Fibroblast of lung (primary cell): ENCODE measurements around the gene ST6GAL2. TPM values are rescaled to one million over a fixed set of nuclear protein-coding genes. Genes with fewer than 3 reads are reported as not detected.

ENCODE experiments used
- DNase-seq, 2 donors: peaks; one replicate each; pipeline versions ENCODE4 v3.0.0 to v3.0.0-alpha.2; 2010; ENCODE audit warnings: low read depth in 2 of 2
- H2AFZ ChIP-seq: 2 replicates; pipeline ENCODE4 v1.5.1; 2012; ENCODE audit warnings: low read length, control low read depth, inconsistent platforms
- H3K27ac ChIP-seq: 2 replicates; pipeline ENCODE4 v1.5.1; 2011; ENCODE audit warnings: low read length, control low read depth; ENCODE audit not compliant: insufficient read depth
- H3K27me3 ChIP-seq: 2 replicates; pipeline ENCODE4 v1.5.1; 2011; ENCODE audit warnings: mild to moderate bottlenecking, low read length; ENCODE audit not compliant: control insufficient read depth, insufficient read depth
- H3K36me3 ChIP-seq: 2 replicates; pipeline ENCODE4 v1.5.1; 2011; ENCODE audit warnings: low read length; ENCODE audit not compliant: control insufficient read depth, insufficient read depth
- H3K4me1 ChIP-seq: 2 replicates; pipeline ENCODE4 v1.5.1; 2011; ENCODE audit warnings: low read length; ENCODE audit not compliant: control insufficient read depth, insufficient read depth; ENCODE audit errors: extremely low read depth
- H3K4me2 ChIP-seq: 2 replicates; pipeline ENCODE4 v1.5.1; 2011; ENCODE audit warnings: low read length, control low read depth; ENCODE audit not compliant: insufficient read depth; ENCODE audit errors: extremely low read depth
- H3K4me3 ChIP-seq, 4 experiments: fragments of 200-600 bp in 1 of 4; sonication (generic) in 1 of 4; replicated peaks in 1 of 4; 2 replicates each; pipeline ENCODE4 v1.5.1; 2011 to 2016; ENCODE audit warnings: low read length in 4 of 4, low read depth in 3 of 4, mild to moderate bottlenecking in 3 of 4, control low read depth in 2 of 4, inconsistent platforms in 1 of 4, mixed read lengths in 1 of 4; ENCODE audit not compliant: insufficient read depth in 1 of 4; ENCODE audit errors: control extremely low read depth in 1 of 4
- H3K79me2 ChIP-seq: 2 replicates; pipeline ENCODE4 v1.5.1; 2012; ENCODE audit warnings: mild to moderate bottlenecking, low read length, inconsistent platforms; ENCODE audit not compliant: control insufficient read depth, insufficient read depth
- H3K9ac ChIP-seq: 2 replicates; pipeline ENCODE4 v1.5.1; 2011; ENCODE audit warnings: mild to moderate bottlenecking, low read length, control low read depth; ENCODE audit not compliant: insufficient read depth
- H3K9me3 ChIP-seq: 2 replicates; pipeline ENCODE4 v1.5.1; 2012; ENCODE audit warnings: low read depth, low read length; ENCODE audit not compliant: control insufficient read depth, insufficient read depth
- H4K20me1 ChIP-seq: 2 replicates; pipeline ENCODE4 v1.5.1; 2011; ENCODE audit warnings: low read length; ENCODE audit not compliant: control insufficient read depth, insufficient read depth; ENCODE audit errors: extremely low read depth
- CTCF ChIP-seq, 2 donors: IDR thresholded peaks in 1 of 2; conservative IDR thresholded peaks in 1 of 2; 1 replicate in 1 of 2; 2 replicates in 1 of 2; pipeline ENCODE4 v1.5.1; 2011 to 2012; ENCODE audit warnings: low read length in 2 of 2, control low read depth in 1 of 2, inconsistent platforms in 1 of 2, low read depth in 1 of 2, mild to moderate bottlenecking in 1 of 2
- EZH2 ChIP-seq: IDR thresholded peaks from 2 replicates; pipeline ENCODE4 v1.5.1; 2012; ENCODE audit warnings: low read length, control low read depth, mild to moderate bottlenecking; ENCODE audit errors: missing control alignments
- polyA plus RNA-seq, 2 donors: library from polyadenylated mRNA; depleted of rRNA in 1 of 2; stranded (reverse) in 1 of 2; unstranded in 1 of 2; fragments of >200 nt; gene quantifications; 2 replicates each; pipeline ENCODE4 v1.2.1, GENCODE V29; 2011 to 2012; ENCODE audit warnings: missing spikeins in 1 of 2
- total RNA-seq: library from RNA; depleted of rRNA; stranded (reverse); fragments of >200 nt; gene quantifications from 2 replicates; pipeline ENCODE4 v1.2.1, GENCODE V29; 2014

The ST6GAL2 gene
- total and polyA plus RNA-seq, 2 donors (not counting 1 experiment from before 2014, with no cell fraction given): not detected

GRCh38 chr2:106890606-106891005 is 4.6 kb upstream of the ST6GAL2 start:
- peaks cover 3% of the 10 kb centered on the region for H3K27me3 ChIP-seq
- H3K4me1 ChIP-seq: no peaks in the 10 kb centered on the region
- H3K79me2 ChIP-seq: no peaks in the 10 kb centered on the region
- no peaks in the 10 kb centered on the region for H3K36me3 ChIP-seq
- H2AFZ ChIP-seq: no peak overlapping the region
- H3K9ac ChIP-seq: no peak overlapping the region
- H3K4me2 ChIP-seq: no peak overlapping the region
- no peak overlapping the region for H3K4me3 ChIP-seq
- no peak for DNase-seq
- H4K20me1 ChIP-seq: no peaks in the 10 kb centered on the region
- no peaks in the 10 kb centered on the region for H3K9me3 ChIP-seq
- no peak for TF ChIP-seq CTCF (conservative IDR thresholded peaks at IDR 0.05 in 1 of 2, IDR thresholded peaks at IDR 0.05 in 1 of 2; ENCODE audit: low read depth in 1 of 2, low read length in 2 of 2)
- no peak overlapping the region for H3K27ac ChIP-seq

GRCh38 chr2:106886916-106887758 is 1.2 kb upstream of the ST6GAL2 start:
- H3K4me1 ChIP-seq: no peaks in the 10 kb centered on the region
- peak; percentile 2 to 25 for DNase-seq
- no peak for TF ChIP-seq CTCF (conservative IDR thresholded peaks at IDR 0.05 in 1 of 2, IDR thresholded peaks at IDR 0.05 in 1 of 2; ENCODE audit: low read depth in 1 of 2, low read length in 2 of 2)
- no peak for TF ChIP-seq EZH2
- no peak overlapping the region for H2AFZ ChIP-seq
- no peaks in the 10 kb centered on the region for H3K79me2 ChIP-seq
- peaks cover 7% of the 10 kb centered on the region for H3K27me3 ChIP-seq
- no peaks in the 10 kb centered on the region for H4K20me1 ChIP-seq
- peak overlapping the region; percentile 25 for H3K4me2 ChIP-seq
- H3K9ac ChIP-seq: no peak overlapping the region
- no peaks in the 10 kb centered on the region for H3K36me3 ChIP-seq
- peak overlapping the region in 1 of 4 experiments; percentile 35 for H3K4me3 ChIP-seq
- no peak overlapping the region for H3K27ac ChIP-seq
- H3K9me3 ChIP-seq: no peaks in the 10 kb centered on the region

- Histone ChIP-seq H3K9ac (no peak overlapping the region), H3K27ac (no peak overlapping the region), H2AFZ (no peak overlapping the region), H3K4me2 (no peak overlapping the region), H3K4me3 (no peak overlapping the region), H3K36me3 (no peaks in the 10 kb centered on the region), H3K9me3 (no peaks in the 10 kb centered on the region), H3K79me2 (no peaks in the 10 kb centered on the region), H3K27me3 (peaks cover 7% of the 10 kb centered on the region), H3K4me1 (no peaks in the 10 kb centered on the region), H4K20me1 (no peaks in the 10 kb centered on the region)
- peak; percentile 10 to 34 for DNase-seq
- TF ChIP-seq EZH2: no peak
- no peak for TF ChIP-seq CTCF (conservative IDR thresholded peaks at IDR 0.05 in 1 of 2, IDR thresholded peaks at IDR 0.05 in 1 of 2; ENCODE audit: low read depth in 1 of 2, low read length in 2 of 2)
Observed at GRCh38 chr2:106885329-106885728, 638 bp downstream of the ST6GAL2 start.
